HG03378 (cell line): ENCODE data around the gene NTN5.

ENCODE experiments used
- ATAC-seq: cut with Tn5 transposase; IDR thresholded peaks from one replicate; pipeline ENCODE4 v1.9.1; 2021; ENCODE audit warnings: mild to moderate bottlenecking, moderate library complexity; ENCODE audit not compliant: unreplicated experiment

Gene NTN5

GRCh38 chr19:48617146-48617937, 55.5 kb downstream of the NTN5 start:
- no peak for ATAC-seq

DNA sequence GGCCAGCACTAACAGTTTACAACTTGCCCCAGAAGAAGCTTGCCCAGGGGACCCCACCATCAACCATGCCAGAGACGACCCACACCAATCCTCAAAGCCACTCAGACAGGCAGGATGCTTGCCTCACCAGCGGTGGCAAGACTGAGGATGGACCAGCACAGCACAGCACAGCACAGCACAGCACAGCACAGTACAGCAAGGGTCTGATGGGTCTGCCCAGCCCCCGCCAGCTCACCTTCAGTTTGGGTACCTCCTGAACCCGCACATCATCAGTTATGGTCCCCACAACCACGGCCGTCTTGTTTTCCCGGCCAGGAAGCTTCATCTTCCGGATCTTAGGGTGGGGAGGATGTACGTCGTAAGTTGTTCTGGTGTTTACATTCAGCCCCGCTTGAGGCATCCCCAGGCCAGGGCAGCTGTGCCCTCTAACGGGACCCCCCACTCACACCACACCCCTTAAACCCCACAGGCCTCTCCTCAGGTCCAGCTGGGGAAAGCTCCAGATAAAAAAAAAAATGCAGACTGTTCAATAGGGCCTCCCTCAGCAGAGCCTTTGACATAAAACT, 56.2 kb downstream of the NTN5 start:
- ATAC-seq: no peak

DNA sequence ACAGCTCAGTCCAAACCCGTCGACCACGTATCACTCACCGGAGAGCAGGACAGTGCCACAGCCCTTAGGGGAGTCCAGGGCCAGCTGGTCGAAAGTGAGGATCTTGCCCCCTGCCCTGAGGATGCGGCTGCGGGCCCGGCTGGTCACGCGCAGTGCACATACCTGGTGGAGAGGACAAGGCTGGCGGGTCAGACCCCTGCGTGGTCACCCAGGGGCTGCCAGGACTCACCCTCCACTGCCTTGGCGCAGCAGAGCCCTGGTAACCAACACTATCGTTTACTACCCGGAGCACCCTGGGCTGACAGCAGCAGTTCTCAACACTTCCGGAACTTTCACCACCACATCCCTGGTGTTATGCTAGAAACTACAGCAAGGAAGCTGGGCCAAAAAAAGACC, 56.8 kb downstream of the NTN5 start:
- no peak for ATAC-seq

DNA sequence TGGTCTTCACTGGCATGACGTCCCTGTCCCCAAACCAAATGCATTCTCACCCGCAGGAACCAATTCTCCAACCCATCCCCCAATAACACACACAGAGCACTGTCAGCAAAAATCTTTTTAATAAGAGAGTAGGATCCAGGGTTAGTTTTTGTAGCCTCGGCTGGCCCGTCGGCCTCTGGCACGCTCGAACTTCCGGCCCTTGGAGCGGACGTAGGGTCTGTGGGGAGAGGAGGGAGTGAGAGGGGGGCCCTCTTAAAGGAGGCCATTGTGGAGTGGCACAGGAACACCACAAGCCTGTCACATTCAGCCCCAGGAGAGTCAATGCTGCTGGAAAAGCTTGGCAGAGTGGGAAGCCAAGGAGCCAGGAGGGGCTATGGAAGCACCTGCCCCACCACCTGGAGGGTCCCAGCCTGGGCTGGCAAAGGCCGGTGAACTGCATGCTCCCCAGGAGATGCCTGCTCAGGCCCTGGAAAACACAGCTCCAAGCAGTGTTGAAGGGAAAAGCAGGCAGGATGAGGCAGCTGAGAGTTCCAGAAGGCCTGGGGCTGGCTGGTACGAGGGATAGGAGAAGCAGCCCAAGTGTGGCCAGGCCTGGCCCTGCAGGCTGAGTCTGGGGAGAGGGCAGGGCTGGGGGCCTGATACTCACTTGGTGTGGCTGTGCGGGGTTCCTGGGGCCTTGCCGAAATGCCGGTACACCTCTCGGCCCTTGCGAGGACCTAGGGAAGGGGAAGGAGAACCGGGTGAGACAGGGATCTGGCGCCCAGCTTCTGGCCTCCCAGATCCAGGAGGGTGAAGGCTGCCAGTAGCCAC, 57.4 kb downstream of the NTN5 start:
- ATAC-seq: no peak

DNA sequence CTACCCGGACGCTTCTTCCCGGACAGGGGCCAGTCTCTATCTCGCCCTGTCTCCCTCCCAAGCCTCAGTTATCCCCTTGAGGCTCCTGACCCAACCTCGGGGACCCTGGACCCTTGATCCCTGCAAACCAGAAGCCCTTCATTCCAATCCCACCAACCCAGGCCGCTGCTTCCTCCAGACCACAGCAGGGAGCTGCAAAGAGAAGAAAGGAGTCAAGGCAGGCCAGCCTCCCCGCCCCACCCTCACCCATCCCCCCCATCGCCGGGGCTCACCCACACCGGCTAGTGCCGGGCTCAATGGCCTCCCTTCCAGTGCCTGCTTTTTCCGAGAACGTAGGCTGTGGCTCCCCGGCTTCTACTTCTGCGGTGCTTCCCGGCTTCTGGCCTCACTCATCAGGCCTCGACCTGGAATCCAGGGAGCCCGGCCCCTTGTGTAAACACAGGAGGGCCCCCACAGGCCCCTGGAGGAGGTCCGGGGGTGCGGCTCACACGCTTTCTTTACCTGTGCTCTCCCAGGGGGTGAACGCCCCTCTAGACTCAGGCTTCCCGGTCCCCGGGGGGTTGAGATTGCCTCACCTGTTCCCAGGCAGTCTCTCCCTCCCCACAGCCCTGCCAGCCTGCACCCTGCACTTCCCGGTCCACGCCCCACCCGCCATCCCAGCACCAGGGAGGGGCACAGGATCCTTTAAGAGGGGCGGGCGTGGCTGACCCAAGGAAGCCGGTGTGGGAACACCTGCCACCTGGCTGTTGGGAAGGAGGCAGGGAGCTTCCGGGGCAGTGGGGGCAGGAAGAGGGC, 58.2 kb downstream of the NTN5 start, which contains the start of gene FAM83E:
Gene FAM83E (minus strand): TSS at position 641 of the 795 bp plus-strand sequence. CDS start 1,704 bp downstream, outside the sequence.
- ATAC-seq: no peak

- ATAC-seq: no peak
These were observed 58.9 kb downstream of the NTN5 start for GRCh38 chr19:48613852-48614435.

DNA sequence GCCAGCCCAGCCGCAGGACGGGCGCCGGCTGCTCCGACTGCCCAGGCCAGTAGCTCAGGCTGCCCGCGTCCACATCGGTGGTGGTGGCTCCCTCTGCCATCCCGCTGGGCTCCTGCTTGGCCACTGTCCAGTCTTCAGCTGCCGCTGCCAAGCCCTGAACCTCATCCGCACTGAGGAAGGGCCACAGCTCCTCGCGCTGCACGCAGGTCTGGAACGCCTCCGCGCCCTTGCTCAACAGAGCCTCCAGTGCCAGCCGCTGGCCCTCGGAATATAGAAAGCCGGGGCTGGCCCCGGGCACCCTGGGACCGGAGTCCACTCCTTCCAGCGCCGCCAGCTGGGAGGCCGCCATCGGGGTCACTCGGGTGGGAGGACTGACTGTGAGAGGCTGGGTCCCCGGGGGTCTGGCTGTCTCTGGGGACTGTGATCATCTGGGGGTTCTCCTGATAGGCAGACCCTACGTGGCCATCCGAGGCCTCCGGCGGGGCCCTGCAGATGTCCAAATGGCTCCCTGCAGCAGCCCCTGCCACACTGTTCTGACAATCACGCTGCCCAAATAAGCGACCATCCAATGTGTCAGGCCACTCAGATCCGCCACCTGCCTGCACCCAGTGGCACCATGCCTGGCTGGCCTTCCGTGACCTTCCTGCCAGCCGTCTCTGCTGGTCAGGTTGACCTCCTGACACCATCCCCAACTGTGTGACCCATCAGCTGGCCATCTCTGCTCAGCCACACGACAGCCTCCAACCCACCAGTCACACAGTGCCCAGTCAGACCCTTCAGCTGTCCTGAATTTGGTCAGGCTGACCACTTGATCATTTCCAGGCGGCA, 59.6 kb downstream of the NTN5 start:
- no peak for ATAC-seq

GRCh38 chr19:48611872-48612271, 60.9 kb downstream of the NTN5 start:
- ATAC-seq: no peak
